ENCODE measurements around the gene TMEM126A.

TMEM126A gene

DNA sequence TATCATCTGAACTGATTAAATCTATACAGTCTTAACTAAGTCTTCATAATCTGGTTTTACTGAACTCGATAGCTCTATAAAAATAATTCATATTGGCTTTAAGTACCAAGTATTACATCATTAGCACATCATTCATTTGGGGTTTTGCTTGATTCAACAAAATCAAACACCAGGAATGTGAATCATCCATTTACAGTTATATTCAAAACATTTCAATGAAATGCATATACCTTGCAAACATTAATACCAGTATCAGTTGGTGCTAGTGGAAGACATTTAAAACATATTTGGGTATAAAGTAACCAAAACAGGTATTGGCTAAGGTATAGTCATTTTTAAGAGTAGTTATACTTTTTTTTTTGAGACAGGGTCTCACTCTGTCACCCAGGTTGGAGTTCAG, 50.4 kb downstream of the TMEM126A start:
- DNase-seq = no peak

DNA sequence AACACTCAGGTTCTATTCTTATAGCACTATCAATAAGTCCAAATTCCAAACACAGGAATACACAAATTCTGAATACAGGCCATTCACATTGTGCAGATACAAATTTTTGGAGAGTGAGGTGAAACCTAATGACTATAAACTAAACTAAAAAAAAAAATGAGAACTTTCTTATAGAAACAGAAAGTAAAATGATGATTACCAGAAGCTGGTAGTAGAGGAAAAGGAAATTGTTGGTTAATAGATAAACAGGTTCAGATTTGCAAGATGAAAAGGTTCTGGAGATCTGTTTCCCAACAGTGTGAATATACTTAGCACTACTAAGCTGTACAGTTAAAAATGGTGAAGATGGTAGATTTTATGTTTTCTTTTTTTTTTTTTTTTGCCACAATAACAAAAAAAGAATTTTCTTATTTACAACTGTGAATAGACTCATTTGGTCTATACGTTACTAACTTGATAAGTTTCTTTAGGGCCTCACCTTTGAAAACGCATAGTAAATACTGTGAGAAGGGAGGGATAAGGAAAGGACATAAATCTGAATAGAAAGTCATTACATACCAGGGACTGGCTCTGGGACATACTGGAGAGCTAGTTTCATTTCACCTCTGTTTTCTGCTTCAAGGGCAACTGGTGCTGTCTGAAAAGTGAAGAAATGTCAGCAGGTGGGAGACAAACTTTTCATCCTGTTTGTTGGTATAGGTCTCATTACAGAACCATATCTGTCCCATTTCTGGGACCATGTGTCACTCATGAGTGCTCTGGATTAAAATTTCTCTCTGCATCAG, 52.4 kb downstream of the TMEM126A start:
- DNase-seq = no peak

DNA sequence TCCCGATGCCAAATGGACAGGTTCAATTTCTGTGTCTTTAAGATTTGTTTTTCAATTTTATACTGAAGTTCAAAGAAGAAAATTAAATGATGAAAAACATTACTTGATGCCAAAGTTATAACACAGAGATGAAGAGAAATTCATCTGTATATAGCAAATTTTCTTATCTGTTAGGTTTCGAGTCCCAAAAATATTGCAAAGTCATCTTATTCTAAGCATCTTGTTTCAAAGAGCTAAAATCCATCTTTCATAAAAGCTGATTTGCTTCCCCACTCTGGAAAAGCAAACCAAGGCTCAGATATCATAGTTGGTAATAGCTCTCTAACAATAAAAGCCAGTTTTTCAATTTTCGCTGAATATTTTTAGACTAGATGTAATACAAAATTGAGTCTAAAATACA, 57.2 kb downstream of the TMEM126A start:
- no peak for DNase-seq

DNA sequence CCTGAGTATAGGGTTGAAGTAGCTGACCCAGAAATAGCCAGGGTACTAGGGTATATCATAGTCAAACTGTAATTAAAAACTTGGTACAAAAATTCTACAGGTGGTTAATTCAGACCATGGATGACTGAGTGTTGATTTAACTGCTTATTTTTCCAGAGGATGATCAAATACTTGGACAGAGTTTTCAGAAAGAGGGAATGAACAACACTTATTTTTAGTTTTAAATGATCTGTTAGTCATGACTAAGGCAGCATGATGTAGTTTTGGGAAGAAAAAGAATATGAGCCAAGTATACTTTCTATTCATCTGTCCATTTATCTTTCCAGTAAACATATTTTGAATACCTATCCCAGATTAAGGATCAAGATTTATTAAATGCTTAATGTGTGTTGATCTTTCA, 58.0 kb downstream of the TMEM126A start:
- DNase-seq = no peak

All from eye (tissue), 1 donor.